Brain microvascular endothelial cell (primary cell): ENCODE results near the gene MCM5.
"Not testable (repeated sequence)": the region's sequence is repeated elsewhere in the genome, so short reads cannot be mapped to it uniquely, and the experiment has no call there.

Experiments used
- DNase-seq: peaks from one replicate; pipeline ENCODE4 v3.0.0-alpha.2; 2020
- H3K27ac ChIP-seq: fragments of 250-450 bp; sonication (Bioruptor Pico); 2 replicates; pipeline ENCODE4 v1.5.1; 2020; ENCODE audit warnings: mild to moderate bottlenecking, moderate library complexity
- H3K27me3 ChIP-seq: fragments of 250-450 bp; sonication (Bioruptor Pico); replicated peaks from 2 replicates; pipeline ENCODE4 v1.5.1; 2020; ENCODE audit warnings: mild to moderate bottlenecking
- H3K36me3 ChIP-seq: fragments of 250-450 bp; sonication (Bioruptor Pico); replicated peaks from 2 replicates; pipeline ENCODE4 v1.5.1; 2020; ENCODE audit warnings: mild to moderate bottlenecking
- H3K4me3 ChIP-seq: 2 replicates; pipeline ENCODE4 v1.5.1; 2011; ENCODE audit warnings: low read depth, mild to moderate bottlenecking, control low read depth, low read length, moderate library complexity
- in situ Hi-C: cut with HindIII; loops from 2 replicates; pipeline ENCODE4 v1.10.0; 2017; ENCODE audit warnings: low sequenced_read_pairs, low pct_ligation_motif_present
- TF ChIP-seq, protein P1 (sequence below): IDR thresholded peaks from 2 replicates; pipeline ENCODE4 v1.5.1; 2011; ENCODE audit warnings: low read depth, mild to moderate bottlenecking, moderate library complexity, low read length, control low read depth, inconsistent platforms; ENCODE audit errors: missing control alignments

MCM5 gene

DNA sequence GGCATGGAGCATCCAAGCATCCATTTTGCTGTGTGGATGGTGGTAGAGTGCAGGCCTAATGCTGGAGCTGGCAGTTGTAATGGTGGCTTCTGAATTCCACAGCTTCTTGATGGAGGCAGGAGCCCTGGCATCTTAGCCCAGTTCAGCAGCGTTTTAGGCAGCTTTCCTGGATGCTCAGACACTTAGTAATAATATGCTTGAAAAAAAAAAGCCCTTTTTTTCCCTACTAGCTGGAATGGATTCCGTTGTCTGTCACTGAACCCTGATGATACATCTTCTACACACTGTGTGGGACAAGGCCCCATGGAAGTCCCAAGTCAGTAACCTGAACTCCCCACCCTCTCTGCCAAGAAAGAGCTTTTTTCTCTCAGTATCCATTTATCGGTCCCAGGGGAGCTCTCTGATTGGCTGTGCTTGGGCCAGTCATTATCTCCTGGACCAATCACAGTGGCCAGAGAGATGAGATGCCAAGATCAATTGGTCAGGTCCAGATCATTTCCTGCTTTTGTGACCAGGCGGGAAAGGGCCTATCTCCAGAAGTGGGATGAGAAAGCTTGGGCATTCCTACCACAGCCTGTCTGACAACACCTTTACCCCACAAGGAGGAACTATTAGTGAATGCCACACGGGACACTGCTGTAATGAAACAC lies 34.2 kb downstream of the MCM5 start:
- TF ChIP-seq, protein P1, sequence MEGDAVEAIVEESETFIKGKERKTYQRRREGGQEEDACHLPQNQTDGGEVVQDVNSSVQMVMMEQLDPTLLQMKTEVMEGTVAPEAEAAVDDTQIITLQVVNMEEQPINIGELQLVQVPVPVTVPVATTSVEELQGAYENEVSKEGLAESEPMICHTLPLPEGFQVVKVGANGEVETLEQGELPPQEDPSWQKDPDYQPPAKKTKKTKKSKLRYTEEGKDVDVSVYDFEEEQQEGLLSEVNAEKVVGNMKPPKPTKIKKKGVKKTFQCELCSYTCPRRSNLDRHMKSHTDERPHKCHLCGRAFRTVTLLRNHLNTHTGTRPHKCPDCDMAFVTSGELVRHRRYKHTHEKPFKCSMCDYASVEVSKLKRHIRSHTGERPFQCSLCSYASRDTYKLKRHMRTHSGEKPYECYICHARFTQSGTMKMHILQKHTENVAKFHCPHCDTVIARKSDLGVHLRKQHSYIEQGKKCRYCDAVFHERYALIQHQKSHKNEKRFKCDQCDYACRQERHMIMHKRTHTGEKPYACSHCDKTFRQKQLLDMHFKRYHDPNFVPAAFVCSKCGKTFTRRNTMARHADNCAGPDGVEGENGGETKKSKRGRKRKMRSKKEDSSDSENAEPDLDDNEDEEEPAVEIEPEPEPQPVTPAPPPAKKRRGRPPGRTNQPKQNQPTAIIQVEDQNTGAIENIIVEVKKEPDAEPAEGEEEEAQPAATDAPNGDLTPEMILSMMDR: no peak
- no peak for DNase-seq
- no peaks in the 10 kb centered on the region for H3K36me3 ChIP-seq
- no peaks in the 10 kb centered on the region for H3K27me3 ChIP-seq
- in situ Hi-C loops: loop anchor here (25.0 kb wide), 1 partner anchor 153 kb away; no protein-coding TSS in a partner anchor
- no peak overlapping the region for H3K27ac ChIP-seq
- no peak overlapping the region for H3K4me3 ChIP-seq

DNA sequence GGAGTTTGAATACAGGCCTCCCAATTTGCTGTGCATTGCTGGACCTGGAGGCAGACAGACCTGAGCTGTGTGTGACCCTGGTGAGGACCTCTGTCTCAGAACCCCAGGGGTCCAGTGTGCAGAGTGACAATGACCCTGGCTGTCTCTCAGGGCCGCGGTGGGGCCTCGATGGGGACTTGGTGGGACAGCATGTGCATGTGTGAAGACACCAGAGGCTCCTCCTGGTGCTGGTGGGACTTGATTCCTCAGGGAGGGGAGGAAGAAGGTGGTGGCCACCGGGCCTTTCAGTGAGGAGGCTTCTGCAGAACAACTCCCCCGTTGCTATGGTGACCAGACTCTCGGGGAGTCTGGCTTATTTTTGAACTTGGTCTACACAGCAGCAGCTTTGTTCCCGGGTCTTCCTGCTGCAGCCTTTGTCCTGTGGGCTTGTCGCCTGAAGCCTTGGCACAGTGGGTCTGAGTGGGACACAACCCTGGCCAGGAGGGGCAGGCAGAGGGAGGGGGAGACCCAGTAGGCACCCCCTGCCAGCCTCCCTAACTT lies 35.3 kb downstream of the MCM5 start:
- in situ Hi-C loops: loop anchor here (25.0 kb wide), 1 partner anchor 152 kb away; no protein-coding TSS in a partner anchor
- no peaks in the 10 kb centered on the region for H3K27me3 ChIP-seq
- no peak for DNase-seq
- H3K4me3 ChIP-seq: no peak overlapping the region
- TF ChIP-seq, protein P1: no peak
- no peaks in the 10 kb centered on the region for H3K36me3 ChIP-seq
- no peak overlapping the region for H3K27ac ChIP-seq

DNA sequence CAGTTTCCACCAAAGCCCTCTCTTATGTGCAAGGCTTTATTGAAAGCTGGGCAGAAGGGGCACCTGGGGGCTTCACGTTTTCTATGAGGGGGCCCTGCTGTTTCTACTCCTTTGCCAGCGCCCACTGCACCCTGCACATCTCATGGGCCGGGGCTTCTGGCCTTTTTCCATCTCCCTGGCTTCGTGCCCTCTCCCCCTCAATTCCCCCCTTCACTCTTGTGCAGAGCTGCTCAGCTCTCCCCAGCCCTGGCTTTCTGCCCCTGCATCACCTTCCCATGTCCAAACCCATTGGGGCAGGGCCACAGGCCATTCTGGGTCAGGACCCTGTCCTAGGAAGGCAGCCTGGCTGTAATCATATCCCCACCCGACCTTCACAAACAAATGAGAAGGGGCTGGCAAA lies 36.5 kb downstream of the MCM5 start:
- no peaks in the 10 kb centered on the region for H3K27me3 ChIP-seq
- in situ Hi-C loops: loop anchor here (25.0 kb wide), 1 partner anchor 151 kb away; no protein-coding TSS in a partner anchor
- no peak overlapping the region for H3K4me3 ChIP-seq
- H3K27ac ChIP-seq: no peak overlapping the region
- TF ChIP-seq, protein P1: no peak
- H3K36me3 ChIP-seq: no peaks in the 10 kb centered on the region
- DNase-seq: no peak

DNA sequence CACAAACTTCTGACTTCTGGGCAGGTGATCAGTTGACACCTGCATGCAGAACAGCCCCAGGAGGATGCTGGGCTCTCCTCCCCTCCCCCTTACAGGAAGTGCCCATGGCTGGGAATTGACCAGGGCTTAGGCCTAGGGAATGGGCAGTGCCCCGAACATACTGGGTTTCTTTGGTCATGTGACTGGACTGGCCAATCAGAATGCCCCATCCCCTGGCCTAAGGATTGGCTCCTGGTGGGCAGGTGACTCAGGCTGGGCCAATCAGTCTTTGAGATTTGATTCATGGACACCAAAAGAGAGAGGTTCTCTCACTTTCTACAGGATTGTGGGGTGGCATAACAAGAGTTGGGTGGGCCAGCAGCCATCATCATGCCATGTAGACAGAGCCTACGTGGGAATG lies 37.1 kb downstream of the MCM5 start:
- no peaks in the 10 kb centered on the region for H3K36me3 ChIP-seq
- in situ Hi-C loops: loop anchor here (25.0 kb wide), 1 partner anchor 150 kb away; no protein-coding TSS in a partner anchor
- DNase-seq: no peak
- TF ChIP-seq, protein P1: no peak
- H3K4me3 ChIP-seq: no peak overlapping the region
- no peaks in the 10 kb centered on the region for H3K27me3 ChIP-seq
- H3K27ac ChIP-seq: no peak overlapping the region

DNA sequence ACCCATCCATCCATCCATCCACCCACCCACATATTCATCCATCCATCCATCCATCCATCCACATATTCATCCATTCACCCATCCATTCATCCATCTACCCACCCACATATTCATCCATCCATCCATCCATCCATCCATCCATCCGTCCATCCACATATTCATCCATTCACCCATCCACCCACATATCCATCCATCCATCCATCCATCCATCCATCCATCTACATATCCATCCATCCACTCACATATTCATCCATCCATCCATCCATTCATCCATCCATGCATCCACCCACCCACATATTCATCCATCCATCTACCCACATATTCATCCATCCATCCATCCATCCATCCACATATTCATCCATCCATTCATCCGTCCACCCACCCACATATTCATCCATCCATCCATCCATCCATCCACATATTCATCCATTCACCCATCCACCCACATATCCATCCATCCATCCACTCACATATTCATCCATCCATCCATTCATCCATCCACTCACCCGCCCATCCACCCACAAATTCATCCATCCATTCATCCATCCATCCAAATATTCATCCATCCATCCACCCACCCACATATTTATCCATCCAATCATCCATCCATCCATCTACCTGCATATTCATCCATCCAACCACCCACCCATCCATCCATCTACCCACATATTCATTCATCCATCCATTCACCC lies 38.9 kb downstream of the MCM5 start:
- in situ Hi-C loops: loop anchor here (25.0 kb wide), 1 partner anchor 148 kb away; no protein-coding TSS in a partner anchor
- not testable (repeated sequence) for DNase-seq, H3K4me3 ChIP-seq

DNA sequence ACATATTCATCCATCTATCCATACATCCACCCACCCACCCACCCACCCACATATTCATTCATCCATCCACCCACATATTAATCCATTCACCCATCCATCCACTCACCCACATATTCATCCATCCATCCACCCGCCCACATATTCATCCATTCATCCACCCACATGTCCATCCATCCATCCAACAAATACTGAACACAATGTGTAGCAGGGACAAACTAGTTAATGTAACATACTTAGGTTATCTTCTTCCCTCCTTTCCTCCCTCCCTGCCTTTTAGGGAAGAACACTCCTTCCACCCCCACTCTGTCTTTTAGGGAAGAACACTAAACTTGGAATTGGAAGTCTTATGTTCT lies 39.4 kb downstream of the MCM5 start:
- H3K36me3 ChIP-seq: no peaks in the 10 kb centered on the region
- in situ Hi-C loops: loop anchor here (25.0 kb wide), 1 partner anchor 148 kb away; no protein-coding TSS in a partner anchor
- no peak overlapping the region for H3K27ac ChIP-seq
- no peak overlapping the region for H3K4me3 ChIP-seq
- H3K27me3 ChIP-seq: no peaks in the 10 kb centered on the region
- no peak for DNase-seq
- TF ChIP-seq, protein P1: no peak

More for the DNA sequence above, 38.9 kb downstream of the MCM5 start:
- not testable (repeated sequence) for H3K36me3 ChIP-seq, H3K27ac ChIP-seq, H3K27me3 ChIP-seq
